Renal pelvis (tissue), 4 donors: ENCODE measurements around the gene TH. TPM values are rescaled to one million over a fixed set of nuclear protein-coding genes. Genes with fewer than 3 reads are reported as not detected.

Experiments used
- DNase-seq: peaks from one replicate; pipeline ENCODE4 v3.0.0-alpha.2; 2013
- polyA plus RNA-seq, 3 donors: library from polyadenylated mRNA; unstranded; fragments of 120-200 nt; gene quantifications; one replicate each; pipeline ENCODE4 v1.2.1, GENCODE V29; 2013; ENCODE audit not compliant: insufficient read length in 3 of 3

Gene TH
- polyA plus RNA-seq, 3 donors: 1.5 to 1.7 (median 1.6) TPM

- no peak for DNase-seq
Measured at GRCh38 chr11:2209370-2209801, 37.8 kb upstream of the TH start.

- no peak for DNase-seq
Measured at GRCh38 chr11:2208691-2209369, 37.2 kb upstream of the TH start.

DNA sequence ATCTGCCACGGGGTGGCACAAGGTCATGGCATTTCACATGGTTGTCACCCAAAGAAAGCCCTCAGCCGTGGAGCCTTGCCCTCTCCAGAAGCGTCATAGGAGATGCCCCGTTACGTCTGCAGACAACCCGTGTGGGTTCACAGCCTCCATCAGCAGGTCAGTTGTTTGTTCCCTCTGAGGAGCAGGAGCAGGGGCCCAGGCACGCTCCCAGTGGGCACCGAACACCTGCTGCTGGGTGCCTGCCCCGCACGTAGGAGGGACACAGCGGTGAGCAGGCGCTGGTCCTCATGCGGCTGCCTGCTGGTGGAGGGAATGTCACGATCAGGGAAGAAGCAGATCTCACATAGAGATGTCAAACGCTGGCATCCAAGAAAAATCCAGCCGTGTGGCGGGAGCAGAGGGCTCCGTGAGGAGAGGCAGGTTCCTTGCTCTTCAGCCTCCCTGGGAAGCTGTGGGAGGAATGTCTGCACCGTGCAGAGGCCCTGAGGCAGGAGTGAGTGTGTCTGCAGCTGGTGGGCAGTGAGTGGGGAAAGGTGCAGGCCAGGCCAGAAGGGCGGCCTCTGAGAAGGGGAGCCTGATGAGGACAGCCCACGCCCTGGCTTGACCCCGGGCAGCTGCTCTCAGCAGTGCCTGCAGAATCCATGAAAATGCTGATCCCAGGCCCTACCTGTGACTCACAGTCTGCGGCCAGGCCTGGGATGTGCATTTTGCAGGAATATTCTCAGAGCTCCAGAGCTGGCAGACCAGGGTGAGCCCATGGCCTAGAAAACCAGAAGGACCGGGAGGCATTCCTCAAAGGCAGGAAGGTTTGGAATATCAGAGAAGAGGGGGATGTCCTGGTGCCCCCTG lies 36.4 kb upstream of the TH start:
- DNase-seq: no peak

- no peak for DNase-seq
Measured at GRCh38 chr11:2207212-2207611, 35.6 kb upstream of the TH start.

DNA sequence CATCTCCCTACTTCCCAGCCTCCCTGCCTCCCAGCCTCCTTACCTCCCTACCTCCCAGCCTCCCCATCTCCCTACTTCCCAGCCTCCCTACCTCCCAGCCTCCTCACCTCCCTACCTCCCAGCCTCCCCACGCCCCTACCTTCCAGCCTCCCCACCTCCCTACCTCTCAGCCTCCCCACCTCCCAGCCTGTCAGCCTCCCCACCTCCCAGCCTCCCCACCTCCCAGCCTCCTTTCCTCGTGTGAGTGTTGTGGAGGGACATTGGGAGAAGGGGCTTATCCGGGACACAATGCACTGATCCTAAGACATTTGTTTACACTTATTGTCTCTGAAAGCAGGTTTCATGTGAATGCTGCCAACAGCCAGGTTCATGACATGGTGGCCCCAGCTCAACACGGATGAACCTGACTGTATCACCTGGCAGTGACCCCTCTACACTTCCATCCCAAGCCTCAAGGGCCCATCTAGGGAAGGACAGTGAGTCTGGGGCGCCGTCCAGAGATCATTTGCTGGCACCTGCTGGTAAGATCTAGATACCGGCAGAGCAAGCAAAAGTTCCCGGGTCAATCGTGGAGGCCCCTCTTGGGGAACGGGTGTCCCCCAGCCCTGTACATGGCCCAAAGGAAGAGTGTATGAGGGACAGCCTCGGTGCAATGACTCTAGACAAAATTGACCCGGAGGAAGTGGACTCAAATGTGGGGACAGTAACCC lies 34.5 kb upstream of the TH start:
- no peak for DNase-seq

GRCh38 chr11:2205214-2205720 lies 33.7 kb upstream of the TH start:
- DNase-seq: no peak

DNA sequence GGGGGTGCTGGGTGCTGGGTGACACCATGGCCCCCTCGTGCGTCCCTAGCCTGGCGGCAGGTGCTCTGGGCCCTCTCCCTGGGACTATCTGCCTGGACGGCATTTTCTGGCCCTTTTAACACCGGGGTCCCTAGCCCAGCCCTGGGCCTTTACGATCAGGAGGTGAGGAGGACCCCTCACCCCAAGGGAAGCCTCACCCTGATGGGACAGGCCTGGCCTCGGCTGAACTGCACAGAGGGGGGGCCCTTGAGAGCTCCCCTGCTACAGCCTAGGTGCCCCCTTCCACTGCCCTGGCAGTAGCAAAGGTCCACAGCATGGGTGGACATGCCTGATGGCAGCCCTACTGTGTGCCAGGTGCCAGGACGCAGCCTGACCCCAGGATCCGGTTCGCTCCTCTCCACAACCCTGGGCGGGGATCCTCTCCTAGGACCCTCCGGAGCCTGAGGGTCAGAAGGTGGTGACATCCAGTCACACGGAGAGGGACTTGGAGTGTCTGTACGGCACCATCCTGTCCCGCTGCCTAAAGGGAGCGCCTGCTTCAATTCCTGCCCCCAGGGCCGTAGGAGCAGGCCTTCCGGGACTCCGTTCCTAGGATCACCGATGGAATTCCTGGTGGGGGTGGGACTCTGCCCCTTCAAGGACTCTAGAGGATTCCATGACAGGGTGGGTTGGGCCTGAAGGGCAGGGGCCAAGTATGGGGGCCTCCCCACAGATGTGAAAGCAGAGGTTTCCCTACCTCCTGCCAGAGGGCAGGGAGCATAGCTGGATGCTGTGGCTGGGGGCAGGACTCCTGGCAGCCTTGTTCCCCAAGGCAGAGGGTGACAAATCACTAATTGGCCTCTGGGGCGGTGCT lies 33.0 kb upstream of the TH start:
- no peak for DNase-seq

GRCh38 chr11:2203440-2204259 lies 32.0 kb upstream of the TH start:
- no peak for DNase-seq

- DNase-seq: no peak
Measured at GRCh38 chr11:2202900-2203439, 31.4 kb upstream of the TH start.

GRCh38 chr11:2202071-2202899 lies 30.7 kb upstream of the TH start:
- peak; percentile 70 for DNase-seq

GRCh38 chr11:2201542-2201941 lies 29.9 kb upstream of the TH start:
- DNase-seq: no peak

DNA sequence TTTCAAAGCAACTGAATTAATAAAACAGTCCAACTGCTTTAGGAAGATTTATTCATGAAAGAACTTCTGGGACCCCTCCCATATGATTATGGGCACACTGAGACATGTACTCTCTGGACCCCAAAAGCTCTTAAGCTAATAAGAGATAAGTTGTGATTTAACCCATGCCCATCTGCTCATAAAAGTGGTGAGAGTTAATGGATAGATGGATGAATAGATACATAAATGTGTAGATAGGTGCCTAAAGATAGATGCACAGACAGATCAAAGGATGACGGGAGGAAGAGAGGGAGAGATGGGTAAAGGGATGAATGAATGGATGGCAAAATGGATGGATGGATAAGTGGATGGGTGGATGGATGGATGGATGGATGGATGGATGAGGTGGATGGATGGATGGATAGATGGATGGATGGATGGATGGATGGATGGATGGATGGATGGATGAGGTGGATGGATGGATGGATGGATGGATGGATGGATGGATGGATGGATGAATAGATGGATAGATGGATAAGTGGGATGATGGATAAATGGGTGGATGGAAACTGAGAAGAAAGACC lies 29.4 kb upstream of the TH start:
- no peak for DNase-seq

DNA sequence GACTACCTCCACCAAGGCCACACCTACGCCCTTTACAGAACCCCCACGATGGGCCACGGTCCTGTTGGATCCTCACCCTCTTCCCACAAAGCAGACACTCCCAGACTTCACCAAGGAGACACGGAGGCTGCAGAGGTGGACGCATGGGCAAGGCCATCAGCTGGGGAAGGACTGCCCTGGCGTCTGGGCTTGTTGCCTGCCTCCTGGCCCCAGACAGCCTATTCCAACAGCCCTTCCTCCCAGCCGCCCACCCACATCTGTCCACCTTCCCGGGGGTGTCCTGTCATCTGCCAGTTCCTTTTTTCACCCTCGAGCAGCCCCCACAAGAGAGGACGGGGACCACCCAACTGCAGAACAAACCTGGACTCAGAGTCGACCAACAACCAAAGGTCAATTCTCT lies 28.9 kb upstream of the TH start:
- no peak for DNase-seq

- no peak for DNase-seq
Measured at GRCh38 chr11:2199466-2200341, 28.1 kb upstream of the TH start.

- DNase-seq: no peak
Measured at GRCh38 chr11:2198621-2199365, 27.2 kb upstream of the TH start.

DNA sequence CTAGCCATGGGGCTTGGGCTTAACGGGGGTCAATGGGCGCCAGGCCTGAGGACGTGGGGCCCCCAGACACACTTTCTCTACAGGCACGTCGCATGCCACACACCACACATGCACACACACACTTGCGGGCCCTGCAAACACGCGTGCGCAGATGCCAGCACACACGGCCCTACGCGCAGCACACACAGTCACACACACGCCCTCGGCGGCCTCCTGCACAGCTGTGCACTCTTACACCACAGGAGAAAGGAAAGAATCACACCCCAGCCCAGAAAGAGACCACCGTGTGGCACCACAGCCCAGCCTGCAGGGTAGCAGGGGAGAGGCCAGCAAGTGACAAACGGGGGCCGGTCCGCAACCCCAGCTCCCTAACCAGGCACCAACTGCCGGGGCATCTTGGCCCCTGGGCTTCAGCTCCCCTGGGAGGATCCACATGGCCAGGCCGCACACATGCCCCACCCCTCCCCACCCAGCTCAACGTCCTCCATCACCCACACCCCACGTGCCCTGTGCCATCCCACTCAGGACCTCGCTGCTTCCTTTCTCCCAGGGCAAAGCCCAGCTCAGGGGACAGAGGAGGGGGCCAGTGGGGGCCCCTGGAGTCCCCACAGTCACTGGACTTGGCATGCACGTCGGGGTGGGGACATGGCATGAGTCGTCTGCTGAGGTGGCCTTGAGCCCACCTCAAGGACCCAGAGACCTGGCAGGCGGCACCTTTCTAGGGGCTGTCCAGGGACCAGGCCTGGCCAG lies 26.3 kb upstream of the TH start:
- no peak for DNase-seq
